Adrenal gland (tissue), 5 donors: ENCODE measurements around the gene ERGIC3.

Source experiments
- POLR2A ChIP-seq, 2 donors: fragments of 450-650 bp; IDR thresholded peaks; one replicate each; pipeline ENCODE4 v1.6.1; 2017; ENCODE audit warnings: antibody characterized with exemption in 2 of 2, mild to moderate bottlenecking in 2 of 2, moderate library complexity in 1 of 2
- TF ChIP-seq, protein P1 (sequence below), 6 experiments: fragments of 450-650 bp in 4 of 6; fragments of 200-600 bp in 2 of 6; sonication (generic) in 1 of 6; IDR thresholded peaks; 1 replicate in 5 of 6; 2 replicates in 1 of 6; pipeline versions ENCODE4 v1.5.1 to v1.8.0; 2016 to 2021; ENCODE audit warnings: antibody characterized with exemption in 6 of 6, mild to moderate bottlenecking in 2 of 6, moderate library complexity in 1 of 6
- donor health status: DM: no; HTN: no; CAD: no.

DNA sequence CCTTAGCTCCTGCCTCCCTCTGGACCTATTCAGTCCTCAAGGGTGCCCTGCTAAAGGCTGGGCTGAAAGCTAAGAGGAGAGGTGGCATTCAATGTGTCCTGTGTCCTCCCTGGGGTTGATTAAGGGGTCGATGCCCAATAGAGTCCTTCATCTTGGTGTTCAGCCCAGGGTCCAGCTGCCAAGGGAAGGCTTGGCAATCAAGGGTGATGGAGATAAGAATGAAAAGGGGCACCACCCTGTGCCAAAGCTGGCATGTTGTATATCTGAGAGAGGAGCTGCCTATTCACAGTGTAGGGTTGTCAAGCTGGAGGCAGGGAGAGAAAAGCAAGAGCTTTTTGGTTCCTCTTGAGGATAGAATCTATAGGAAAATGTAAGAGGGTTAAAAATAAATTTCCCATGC, 24.8 kb upstream of the ERGIC3 start:
- TF ChIP-seq, protein P1, sequence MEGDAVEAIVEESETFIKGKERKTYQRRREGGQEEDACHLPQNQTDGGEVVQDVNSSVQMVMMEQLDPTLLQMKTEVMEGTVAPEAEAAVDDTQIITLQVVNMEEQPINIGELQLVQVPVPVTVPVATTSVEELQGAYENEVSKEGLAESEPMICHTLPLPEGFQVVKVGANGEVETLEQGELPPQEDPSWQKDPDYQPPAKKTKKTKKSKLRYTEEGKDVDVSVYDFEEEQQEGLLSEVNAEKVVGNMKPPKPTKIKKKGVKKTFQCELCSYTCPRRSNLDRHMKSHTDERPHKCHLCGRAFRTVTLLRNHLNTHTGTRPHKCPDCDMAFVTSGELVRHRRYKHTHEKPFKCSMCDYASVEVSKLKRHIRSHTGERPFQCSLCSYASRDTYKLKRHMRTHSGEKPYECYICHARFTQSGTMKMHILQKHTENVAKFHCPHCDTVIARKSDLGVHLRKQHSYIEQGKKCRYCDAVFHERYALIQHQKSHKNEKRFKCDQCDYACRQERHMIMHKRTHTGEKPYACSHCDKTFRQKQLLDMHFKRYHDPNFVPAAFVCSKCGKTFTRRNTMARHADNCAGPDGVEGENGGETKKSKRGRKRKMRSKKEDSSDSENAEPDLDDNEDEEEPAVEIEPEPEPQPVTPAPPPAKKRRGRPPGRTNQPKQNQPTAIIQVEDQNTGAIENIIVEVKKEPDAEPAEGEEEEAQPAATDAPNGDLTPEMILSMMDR (IDR thresholded peaks at IDR 0.05), result no peak
- no peak for TF ChIP-seq POLR2A (IDR thresholded peaks at IDR 0.05)
